HepG2 (cell line): Measurements from ENCODE around the gene CYP20A1. TPM values are rescaled to one million over a fixed set of nuclear protein-coding genes. Genes with fewer than 3 reads are reported as not detected.

ENCODE experiments used
- AKAP8 ChIP-seq: sonication (generic); formaldehyde crosslinking; IDR thresholded peaks from 2 replicates; pipeline ENCODE4 v1.5.1; 2020; ENCODE audit warnings: mild to moderate bottlenecking, missing genetic modification reagents
- ATRX ChIP-seq: sonication (generic); formaldehyde crosslinking; IDR thresholded peaks from 2 replicates; pipeline ENCODE4 v1.4.0; 2020; ENCODE audit warnings: missing genetic modification reagents, borderline replicate concordance
- CENPX ChIP-seq: sonication (generic); formaldehyde crosslinking; IDR thresholded peaks from 2 replicates; pipeline ENCODE4 v1.9.0; 2021; ENCODE audit warnings: mild to moderate bottlenecking, missing genetic modification reagents, moderate library complexity
- CHD4 ChIP-seq: fragments of 200-600 bp; sonication (generic); IDR thresholded peaks from 2 replicates; pipeline ENCODE4 v1.7.0; 2017; ENCODE audit warnings: mild to moderate bottlenecking, low read length, borderline replicate concordance
- CREBL2 ChIP-seq: sonication (generic); formaldehyde crosslinking; IDR thresholded peaks from 2 replicates; pipeline ENCODE4 v1.8.1; 2023; ENCODE audit warnings: missing genetic modification reagents, mild to moderate bottlenecking, borderline replicate concordance
- HNF4A ChIP-seq: sonication (generic); formaldehyde crosslinking; IDR thresholded peaks from 2 replicates; pipeline ENCODE4 v1.4.0; 2020; ENCODE audit warnings: missing genetic modification reagents
- MTF1 ChIP-seq: sonication (generic); formaldehyde crosslinking; IDR thresholded peaks from 2 replicates; pipeline ENCODE4 v1.5.0; 2020; ENCODE audit warnings: missing genetic modification reagents
- PHF20 ChIP-seq: sonication (generic); formaldehyde crosslinking; IDR thresholded peaks from 2 replicates; pipeline ENCODE4 v1.5.0; 2020; ENCODE audit warnings: mild to moderate bottlenecking, missing genetic modification reagents
- TCF12 ChIP-seq, 2 experiments: fragments of 450-650 bp in 1 of 2; sonication (generic) in 1 of 2; formaldehyde crosslinking in 1 of 2; IDR thresholded peaks; 2 replicates each; pipeline versions ENCODE4 v1.6.1 to v1.8.0; 2017 to 2022; ENCODE audit warnings: antibody characterized with exemption in 1 of 2, mild to moderate bottlenecking in 1 of 2, missing genetic modification reagents in 1 of 2, moderate library complexity in 1 of 2
- TEAD2 ChIP-seq: sonication (generic); formaldehyde crosslinking; IDR thresholded peaks from 2 replicates; pipeline ENCODE4 v1.9.0; 2021; ENCODE audit warnings: missing genetic modification reagents
- TMF1 ChIP-seq: sonication (generic); formaldehyde crosslinking; IDR thresholded peaks from 2 replicates; pipeline ENCODE4 v1.8.1; 2022; ENCODE audit warnings: low read depth, missing genetic modification reagents
- ZC3H13 ChIP-seq: sonication (generic); formaldehyde crosslinking; IDR thresholded peaks from 2 replicates; pipeline ENCODE4 v1.8.1; 2023; ENCODE audit warnings: mild to moderate bottlenecking, missing genetic modification reagents, moderate library complexity
- ZFP82 ChIP-seq: sonication (generic); formaldehyde crosslinking; IDR thresholded peaks from 2 replicates; pipeline ENCODE4 v1.5.1; 2020; ENCODE audit warnings: mild to moderate bottlenecking, missing genetic modification reagents, borderline replicate concordance
- ZNF142 ChIP-seq: sonication (generic); formaldehyde crosslinking; IDR thresholded peaks from 2 replicates; pipeline ENCODE4 v1.4.0; 2020; ENCODE audit warnings: missing genetic modification reagents
- ZNF513 ChIP-seq: sonication (generic); formaldehyde crosslinking; conservative IDR thresholded peaks from 2 replicates; pipeline ENCODE4 v1.5.0; 2020; ENCODE audit warnings: missing genetic modification reagents
- ZNF616 ChIP-seq: sonication (generic); formaldehyde crosslinking; IDR thresholded peaks from 2 replicates; pipeline ENCODE4 v1.5.0; 2020; ENCODE audit warnings: low read depth, mild to moderate bottlenecking, missing genetic modification reagents
- ZNF7 ChIP-seq: IDR thresholded peaks from 2 replicates; pipeline ENCODE4 v1.6.1; 2016; ENCODE audit warnings: missing biosample characterization, missing genetic modification reagents
- polyA plus RNA-seq, 8 experiments: library from polyadenylated mRNA; depleted of rRNA in 3 of 8; stranded (reverse) in 7 of 8; unstranded in 1 of 8; fragments of >200 nt; fragmentation: Illumina TruSeq in 4 of 8; extraction: Trizol in 4 of 8; gene quantifications; 2 replicates each; pipeline versions ENCODE4 v1.2.1 to v1.2.3, GENCODE V29; 2011 to 2016; ENCODE audit warnings: low read depth in 4 of 8, missing spikeins in 1 of 8, mixed read lengths in 1 of 8; ENCODE audit not compliant: insufficient read depth in 1 of 8
- total RNA-seq, 5 experiments: library from RNA; depleted of rRNA; stranded (reverse); fragments of >200 nt; fragmentation: Illumina TruSeq; extraction: Trizol; gene quantifications; 2 replicates each; pipeline ENCODE4 v1.2.3, GENCODE V29; 2016; ENCODE audit warnings: low read depth in 1 of 5
- TF ChIP-seq, protein P1 (sequence below): fragments of 450-650 bp; IDR thresholded peaks from 2 replicates; pipeline ENCODE4 v1.6.1; 2016
- TF ChIP-seq, protein P2 (sequence below): sonication (generic); formaldehyde crosslinking; IDR thresholded peaks from 2 replicates; pipeline ENCODE4 v1.4.0; 2020; ENCODE audit warnings: mild to moderate bottlenecking, low read depth, missing genetic modification reagents

CYP20A1 gene
- total and polyA plus RNA-seq, 2 of the 13 experiments (the other 11 are each of a cell fraction or from before 2014, with no cell fraction given) = 9.6 to 35.3 TPM

DNA sequence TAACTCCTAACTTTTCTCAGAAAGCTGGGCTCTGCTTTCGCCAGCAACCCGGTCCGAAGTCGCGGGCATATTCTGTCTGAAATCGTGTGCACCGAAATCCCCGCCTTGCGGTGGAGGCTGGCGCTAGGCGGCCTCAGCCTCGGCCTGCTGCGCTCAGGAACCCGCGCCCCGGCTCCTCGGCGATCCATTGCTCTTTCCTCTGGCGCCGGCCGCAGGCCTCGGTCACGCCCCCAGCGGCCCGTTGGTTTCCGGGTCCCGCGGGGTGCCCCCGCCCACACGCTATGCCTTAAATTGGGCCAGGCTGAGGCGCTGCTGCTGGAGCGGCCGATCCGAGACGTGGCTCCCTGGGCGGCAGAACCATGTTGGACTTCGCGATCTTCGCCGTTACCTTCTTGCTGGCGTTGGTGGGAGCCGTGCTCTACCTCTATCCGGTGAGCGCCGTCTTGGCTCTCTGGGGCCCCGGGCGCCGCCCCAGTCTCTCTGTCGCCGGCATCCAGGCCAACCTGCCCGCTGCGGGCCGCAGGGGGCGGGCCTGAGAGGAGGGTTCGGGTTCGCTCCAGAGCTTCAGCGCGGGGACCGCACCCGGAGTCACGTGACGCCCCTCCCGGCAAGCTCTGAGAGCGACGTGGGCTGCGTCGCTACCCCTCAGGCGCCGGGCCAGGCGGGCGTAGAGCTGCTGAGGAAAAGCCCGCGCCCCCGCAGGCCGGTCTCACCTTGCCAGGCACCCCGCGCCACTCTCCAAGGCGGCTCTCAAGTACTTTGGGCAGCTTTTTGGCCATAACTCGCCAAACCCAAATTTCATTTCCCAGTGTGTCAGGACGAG lies at the start of gene CYP20A1 (continued):
- TF ChIP-seq ZNF616 (CRISPR knock-in tag) = peak; percentile 89; the same call in 1 of the 2 replicates
- no peak for TF ChIP-seq ZNF7
- TF ChIP-seq, protein P1, sequence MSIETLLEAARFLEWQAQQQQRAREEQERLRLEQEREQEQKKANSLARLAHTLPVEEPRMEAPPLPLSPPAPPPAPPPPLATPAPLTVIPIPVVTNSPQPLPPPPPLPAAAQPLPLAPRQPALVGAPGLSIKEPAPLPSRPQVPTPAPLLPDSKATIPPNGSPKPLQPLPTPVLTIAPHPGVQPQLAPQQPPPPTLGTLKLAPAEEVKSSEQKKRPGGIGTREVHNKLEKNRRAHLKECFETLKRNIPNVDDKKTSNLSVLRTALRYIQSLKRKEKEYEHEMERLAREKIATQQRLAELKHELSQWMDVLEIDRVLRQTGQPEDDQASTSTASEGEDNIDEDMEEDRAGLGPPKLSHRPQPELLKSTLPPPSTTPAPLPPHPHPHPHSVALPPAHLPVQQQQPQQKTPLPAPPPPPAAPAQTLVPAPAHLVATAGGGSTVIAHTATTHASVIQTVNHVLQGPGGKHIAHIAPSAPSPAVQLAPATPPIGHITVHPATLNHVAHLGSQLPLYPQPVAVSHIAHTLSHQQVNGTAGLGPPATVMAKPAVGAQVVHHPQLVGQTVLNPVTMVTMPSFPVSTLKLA = 0 out of 2 replicates have a peak, but pooled peaks have one; percentile 27
- peak; percentile 91 for TF ChIP-seq PHF20 (CRISPR knock-in tag)
- TF ChIP-seq HNF4A (CRISPR knock-in tag) = no peak
- TF ChIP-seq TMF1 (CRISPR knock-in tag) = no peak; the same call in 1 of the 2 replicates
- TF ChIP-seq CENPX (CRISPR knock-in tag) = no peak
- peak; percentile 81; the same call in 1 of the 2 replicates for TF ChIP-seq ZC3H13 (CRISPR knock-in tag)
- peak; percentile 95 for TF ChIP-seq ZFP82 (CRISPR knock-in tag)
- no peak for TF ChIP-seq ATRX (CRISPR knock-in tag)
- TF ChIP-seq, protein P2, sequence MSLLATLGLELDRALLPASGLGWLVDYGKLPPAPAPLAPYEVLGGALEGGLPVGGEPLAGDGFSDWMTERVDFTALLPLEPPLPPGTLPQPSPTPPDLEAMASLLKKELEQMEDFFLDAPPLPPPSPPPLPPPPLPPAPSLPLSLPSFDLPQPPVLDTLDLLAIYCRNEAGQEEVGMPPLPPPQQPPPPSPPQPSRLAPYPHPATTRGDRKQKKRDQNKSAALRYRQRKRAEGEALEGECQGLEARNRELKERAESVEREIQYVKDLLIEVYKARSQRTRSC (CRISPR knock-in tag) = no peak
- no peak for TF ChIP-seq TCF12 (IDR thresholded peaks at IDR 0.05)
- peak; percentile 96; the same call in 1 of the 2 replicates for TF ChIP-seq TCF12 (CRISPR knock-in tag; IDR thresholded peaks at IDR 0.05)
- 0 out of 2 replicates have a peak, but pooled peaks have one; percentile 74 for TF ChIP-seq ZNF513
- TF ChIP-seq TEAD2 (CRISPR knock-in tag) = no peak
- peak; percentile 9; the same call in 1 of the 2 replicates for TF ChIP-seq CREBL2
- peak; percentile 75; the same call in 1 of the 2 replicates for TF ChIP-seq AKAP8 (CRISPR knock-in tag)
- no peak for TF ChIP-seq CHD4
- TF ChIP-seq MTF1 = peak; percentile 97
- no peak; the same call in none of the 2 replicates for TF ChIP-seq ZNF142 (CRISPR knock-in tag)
